Uterus (tissue), 4 donors: ENCODE measurements around the gene RGS11. TPM values are rescaled to one million over a fixed set of nuclear protein-coding genes. Genes with fewer than 3 reads are reported as not detected.

Experiments used
- DNase-seq, 2 donors: peaks; one replicate each; pipeline ENCODE4 v3.0.0-alpha.2; 2019 to 2020
- H3K27ac ChIP-seq, 2 donors: fragments of 200-600 bp; sonication (generic); 1 replicate in 1 of 2; 2 replicates in 1 of 2; pipeline ENCODE4 v1.5.1; 2016 to 2018
- H3K27me3 ChIP-seq, 2 donors: fragments of 200-600 bp; sonication (generic); one replicate each; pipeline ENCODE4 v1.5.1; 2018 to 2019; ENCODE audit warnings: control low read depth in 1 of 2
- H3K36me3 ChIP-seq, 2 donors: fragments of 200-600 bp; sonication (generic); one replicate each; pipeline ENCODE4 v1.5.1; 2019; ENCODE audit warnings: control low read depth in 1 of 2
- H3K4me1 ChIP-seq, 2 donors: fragments of 200-600 bp; sonication (generic); one replicate each; pipeline ENCODE4 v1.5.1; 2018 to 2019; ENCODE audit warnings: control low read depth in 1 of 2
- H3K4me3 ChIP-seq, 2 donors: fragments of 200-600 bp; sonication (generic); 1 replicate in 1 of 2; 2 replicates in 1 of 2; pipeline ENCODE4 v1.5.1; 2018 to 2019; ENCODE audit warnings: mild to moderate bottlenecking in 1 of 2
- H3K9me3 ChIP-seq, 2 donors: fragments of 200-600 bp; sonication (generic); one replicate each; pipeline ENCODE4 v1.5.1; 2019; ENCODE audit warnings: control low read depth in 1 of 2
- CTCF ChIP-seq, 4 experiments: fragments of 200-600 bp in 2 of 4; fragments of 450-650 bp in 2 of 4; sonication (generic) in 2 of 4; IDR thresholded peaks; one replicate each; pipeline ENCODE4 v1.5.1; 2016 to 2019; ENCODE audit warnings: antibody characterized with exemption in 4 of 4, mild to moderate bottlenecking in 2 of 4, moderate library complexity in 1 of 4
- POLR2A ChIP-seq, 2 donors: fragments of 450-650 bp; IDR thresholded peaks; one replicate each; pipeline ENCODE4 v1.6.1; 2016; ENCODE audit warnings: antibody characterized with exemption in 2 of 2, mild to moderate bottlenecking in 1 of 2, moderate library complexity in 1 of 2
- intact Hi-C: fragments of 100-400 bp; cut with DNase I; formaldehyde crosslinking; loops from one replicate; pipeline ENCODE4 v1.15.1; 2023; ENCODE audit warnings: low total_unique reads
- total RNA-seq, 4 donors: library from RNA; depleted of rRNA in 3 of 4; stranded (reverse); fragments of >200 nt in 3 of 4; gene quantifications; one replicate each; pipeline versions ENCODE4 v1.1.0 to v1.2.4, GENCODE V29; 2014 to 2023
- donor health status: DM: yes; HTN: yes; CAD: no.

Gene RGS11
- total RNA-seq, 4 donors from 2014 or later: 1.1 to 2.4 (median 2.3) TPM; not detected in 1

DNA sequence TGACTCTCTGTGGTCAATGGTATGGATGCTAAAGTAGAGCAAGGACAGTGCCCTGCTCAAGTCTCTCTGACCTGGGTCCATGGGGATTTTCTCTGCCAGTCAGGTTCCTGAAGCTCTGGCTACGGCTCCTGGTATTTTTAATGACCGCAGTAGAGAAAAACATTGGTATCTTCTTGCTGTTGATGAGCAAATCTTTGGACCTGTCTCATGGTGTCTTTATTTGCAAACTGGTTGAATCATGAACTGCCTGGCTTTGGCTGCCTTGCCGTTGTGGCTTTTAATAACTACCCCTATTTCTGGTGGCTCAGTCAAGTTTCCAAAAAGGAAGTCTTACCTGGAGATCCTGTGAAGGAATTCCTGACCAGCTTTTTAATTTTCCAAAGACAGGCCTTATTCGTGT, 32.4 kb downstream of the RGS11 start:
- no peak for TF ChIP-seq CTCF (IDR thresholded peaks at IDR 0.05)
- no peak overlapping the region for H3K27ac ChIP-seq
- intact Hi-C loops: no loop called here
- no peaks in the 10 kb centered on the region for H3K9me3 ChIP-seq
- DNase-seq: no peak
- H3K4me1 ChIP-seq: no peaks in the 10 kb centered on the region
- no peak overlapping the region for H3K4me3 ChIP-seq
- no peaks in the 10 kb centered on the region for H3K27me3 ChIP-seq
- H3K36me3 ChIP-seq: no peaks in the 10 kb centered on the region

GRCh38 chr16:242281-242680, 33.5 kb downstream of the RGS11 start:
- no peak overlapping the region for H3K4me3 ChIP-seq
- no peaks in the 10 kb centered on the region for H3K36me3 ChIP-seq
- no peaks in the 10 kb centered on the region for H3K4me1 ChIP-seq
- no peak overlapping the region for H3K27ac ChIP-seq
- no peaks in the 10 kb centered on the region for H3K27me3 ChIP-seq
- no peak for TF ChIP-seq CTCF (IDR thresholded peaks at IDR 0.05)
- TF ChIP-seq POLR2A (IDR thresholded peaks at IDR 0.05): no peak
- H3K9me3 ChIP-seq: no peaks in the 10 kb centered on the region
- intact Hi-C loops: no loop called here
- DNase-seq: no peak

GRCh38 chr16:240559-240958, 35.2 kb downstream of the RGS11 start:
- no peaks in the 10 kb centered on the region for H3K4me1 ChIP-seq
- H3K27me3 ChIP-seq: no peaks in the 10 kb centered on the region
- no peak for TF ChIP-seq CTCF (IDR thresholded peaks at IDR 0.05)
- no peak for TF ChIP-seq POLR2A (IDR thresholded peaks at IDR 0.05)
- intact Hi-C loops: no loop called here
- H3K27ac ChIP-seq: no peak overlapping the region
- no peaks in the 10 kb centered on the region for H3K36me3 ChIP-seq
- H3K4me3 ChIP-seq: no peak overlapping the region
- no peak for DNase-seq
- H3K9me3 ChIP-seq: no peaks in the 10 kb centered on the region

DNA sequence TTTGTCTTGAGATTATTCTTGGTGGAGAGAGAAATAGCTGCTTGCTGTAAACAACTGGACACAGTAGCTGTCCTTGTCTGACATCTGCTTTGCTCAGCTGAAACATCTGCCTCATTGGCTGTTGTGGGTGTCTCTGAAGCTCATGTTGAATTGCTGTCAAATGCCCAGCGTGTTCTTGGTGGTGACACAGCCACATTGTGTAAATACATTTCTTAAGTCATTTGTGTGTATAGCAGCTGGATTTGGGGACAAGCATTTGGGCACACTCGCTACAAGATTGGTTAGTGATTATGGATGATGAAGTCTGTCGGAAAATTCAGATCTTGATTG, 35.8 kb downstream of the RGS11 start:
- Histone ChIP-seq H3K4me3 (no peak overlapping the region), H3K36me3 (no peaks in the 10 kb centered on the region), H3K27ac (no peak overlapping the region), H3K27me3 (no peaks in the 10 kb centered on the region), H3K9me3 (no peaks in the 10 kb centered on the region), H3K4me1 (no peaks in the 10 kb centered on the region)
- TF ChIP-seq POLR2A (IDR thresholded peaks at IDR 0.05) (no peak), CTCF (IDR thresholded peaks at IDR 0.05) (no peak)
- intact Hi-C loops: no loop called here
- no peak for DNase-seq

DNA sequence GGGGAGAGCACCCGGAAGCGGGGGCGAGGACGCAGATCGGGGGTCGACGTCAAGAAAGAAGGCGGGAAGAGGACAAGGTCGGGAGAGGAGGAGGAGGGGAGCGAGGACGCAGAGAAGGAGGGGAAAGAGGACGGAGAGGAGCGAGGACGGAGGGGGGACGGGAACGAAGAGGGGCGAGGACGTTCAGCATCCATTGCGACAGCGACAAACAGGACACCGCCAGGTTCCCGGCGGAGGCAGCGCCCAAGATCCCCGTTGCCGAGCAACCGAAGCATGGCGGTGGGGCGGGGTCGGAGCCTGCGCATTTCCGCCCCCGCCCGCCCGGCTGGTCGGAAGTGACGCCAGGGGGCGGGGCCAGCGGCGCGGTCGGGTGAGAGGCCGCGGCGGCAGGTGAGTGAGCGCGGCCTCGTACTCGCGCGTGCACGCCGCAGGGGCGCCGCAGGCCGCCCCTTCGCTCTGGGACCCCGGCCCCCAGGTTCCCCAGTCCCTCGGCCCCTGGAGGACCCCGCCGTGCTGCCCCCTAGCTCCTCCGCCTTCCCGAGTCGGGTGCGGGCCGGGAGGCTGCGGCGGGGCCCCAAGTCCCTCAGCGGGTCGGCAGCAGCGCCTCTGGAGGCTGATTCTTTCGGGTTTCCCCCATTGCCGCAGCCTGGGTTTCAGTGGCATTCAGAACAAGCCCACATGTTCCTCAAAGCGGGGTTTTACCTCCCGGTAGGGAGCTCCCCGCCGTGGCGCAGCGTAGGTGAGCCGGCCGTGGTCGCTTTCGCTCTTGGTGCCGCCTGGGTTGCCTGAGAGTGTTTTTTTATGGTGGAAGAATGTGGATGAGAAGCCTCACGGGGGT, 41.1 kb downstream of the RGS11 start, which contains the start of gene FAM234A:
Gene FAM234A (plus strand): TSS at position 354 of the 838 bp plus-strand sequence. CDS start 19,593 bp downstream, outside the sequence.
- Histone ChIP-seq H3K4me3 (peak within 1 kb of the TSS; percentile 51 to 70), H3K27ac (peak within 1 kb of the TSS; percentile 88 to 94), H3K4me1 (no peaks in the 10 kb centered on the region), H3K9me3 (no peaks in the 10 kb centered on the region), H3K27me3 (no peaks in the 10 kb centered on the region), H3K36me3 (no peaks in the 10 kb centered on the region)
- intact Hi-C loops: no loop called here
- TF ChIP-seq POLR2A (IDR thresholded peaks at IDR 0.05) (peak; percentile 96 to 98), CTCF (IDR thresholded peaks at IDR 0.05) (peak in 3 of 4 experiments; percentile 27 to 62 (median 59))
- peak; percentile 92 for DNase-seq
